HEK293T (cell line): ENCODE measurements around the gene MYL3.

Experiments used
- CTCF ChIA-PET: fragments of 350-600 bp; formaldehyde crosslinking; extraction: SDS; loops from one replicate; lab custom pipeline; 2021; ENCODE audit warnings: antibody characterized with exemption, inconsistent platforms; lab: Yijun Ruan, JAX
- POLR2A ChIA-PET: fragments of 350-600 bp; formaldehyde crosslinking; extraction: SDS; loops from one replicate; lab custom pipeline; 2020; ENCODE audit warnings: antibody characterized with exemption, inconsistent platforms; lab: Yijun Ruan, JAX
- DNase-seq: peaks from one replicate; pipeline ENCODE4 v3.0.0; 2012; ENCODE audit warnings: mixed read lengths; ENCODE audit errors: extremely low spot score
- ARNT ChIP-seq: fragments of 450-650 bp; IDR thresholded peaks from 2 replicates; pipeline ENCODE4 v1.6.1; 2017; ENCODE audit warnings: mild to moderate bottlenecking
- BHLHE40 ChIP-seq: fragments of 450-650 bp; IDR thresholded peaks from 2 replicates; pipeline ENCODE4 v1.6.1; 2016; ENCODE audit warnings: mild to moderate bottlenecking, moderate library complexity, borderline replicate concordance
- CTBP1 ChIP-seq: fragments of 450-650 bp; IDR thresholded peaks from 2 replicates; pipeline ENCODE4 v1.6.1; 2016; ENCODE audit warnings: borderline replicate concordance
- ELF4 ChIP-seq: fragments of 450-650 bp; IDR thresholded peaks from 2 replicates; pipeline ENCODE4 v1.6.1; 2017; ENCODE audit warnings: antibody characterized with exemption
- FOXA1 ChIP-seq: fragments of 450-650 bp; IDR thresholded peaks from 2 replicates; pipeline ENCODE4 v1.6.1; 2016; ENCODE audit warnings: mild to moderate bottlenecking
- FOXK2 ChIP-seq: fragments of 450-650 bp; IDR thresholded peaks from 2 replicates; pipeline ENCODE4 v1.6.1; 2016; ENCODE audit warnings: mild to moderate bottlenecking
- FOXM1 ChIP-seq: fragments of 450-650 bp; IDR thresholded peaks from 2 replicates; pipeline ENCODE4 v1.6.1; 2017; ENCODE audit warnings: mild to moderate bottlenecking, borderline replicate concordance
- HDGF ChIP-seq: fragments of 450-650 bp; IDR thresholded peaks from 2 replicates; pipeline ENCODE4 v1.6.1; 2017; ENCODE audit warnings: antibody characterized with exemption, borderline replicate concordance
- L3MBTL2 ChIP-seq: fragments of 450-650 bp; conservative IDR thresholded peaks from 2 replicates; pipeline ENCODE4 v1.6.1; 2016; ENCODE audit warnings: mild to moderate bottlenecking
- LEF1 ChIP-seq: fragments of 450-650 bp; IDR thresholded peaks from 2 replicates; pipeline ENCODE4 v1.6.1; 2017; ENCODE audit warnings: mild to moderate bottlenecking, borderline replicate concordance
- NFRKB ChIP-seq: fragments of 450-650 bp; IDR thresholded peaks from 2 replicates; pipeline ENCODE4 v1.6.1; 2016; ENCODE audit warnings: mild to moderate bottlenecking, moderate library complexity
- PKNOX1 ChIP-seq: fragments of 450-650 bp; IDR thresholded peaks from 2 replicates; pipeline ENCODE4 v1.6.1; 2016
- SP1 ChIP-seq: fragments of 450-650 bp; IDR thresholded peaks from 2 replicates; pipeline ENCODE4 v1.6.1; 2017
- SUZ12 ChIP-seq: fragments of 450-650 bp; IDR thresholded peaks from 2 replicates; pipeline ENCODE4 v1.6.1; 2016; ENCODE audit warnings: mild to moderate bottlenecking
- TARDBP ChIP-seq: fragments of 450-650 bp; IDR thresholded peaks from 2 replicates; pipeline ENCODE4 v1.6.1; 2016
- ZNF384 ChIP-seq: fragments of 450-650 bp; IDR thresholded peaks from 2 replicates; pipeline ENCODE4 v1.6.1; 2016

MYL3 gene

GRCh38 chr3:46860810-46861604 is 2.2 kb downstream of the MYL3 start:
- TF ChIP-seq ARNT (no peak), FOXK2 (no peak), SUZ12 (no peak), ZNF384 (no peak), TARDBP (no peak), HDGF (no peak), CTBP1 (no peak), NFRKB (no peak), FOXA1 (no peak), SP1 (no peak), PKNOX1 (no peak), L3MBTL2 (no peak), LEF1 (no peak), BHLHE40 (no peak), FOXM1 (no peak), ELF4 (no peak)
- CTCF ChIA-PET: no interaction called here
- DNase-seq: no peak
- POLR2A ChIA-PET: no interaction called here

- ChIA-PET POLR2A (interaction anchor here (1.1 kb wide), 1 partner anchor 13 kb away, joined by 3 read pairs; no protein-coding TSS in a partner anchor), CTCF (interaction anchor here (0.7 to 1.2 kb wide), 2 partner anchors 13 to 41 kb away, joined by 3 to 4 read pairs; no protein-coding TSS in a partner anchor)
- no peak for TF ChIP-seq TARDBP
- no peak for TF ChIP-seq ZNF384
- TF ChIP-seq NFRKB: no peak
- no peak for TF ChIP-seq CTBP1
- no peak for TF ChIP-seq ELF4
- TF ChIP-seq SUZ12: no peak
- TF ChIP-seq SP1: no peak
- no peak for TF ChIP-seq ARNT
- no peak for TF ChIP-seq LEF1
- no peak for TF ChIP-seq BHLHE40
- no peak for TF ChIP-seq HDGF
- no peak for TF ChIP-seq PKNOX1
- no peak for DNase-seq
These were observed 3.0 kb downstream of the MYL3 start for GRCh38 chr3:46860017-46860809.

GRCh38 chr3:46859001-46859710 is 4.1 kb downstream of the MYL3 start:
- no peak for DNase-seq
- TF ChIP-seq PKNOX1 (no peak), ELF4 (no peak), FOXK2 (no peak), HDGF (no peak), BHLHE40 (no peak), NFRKB (no peak), L3MBTL2 (no peak), FOXM1 (no peak)
- POLR2A ChIA-PET: interaction anchor here (1.1 kb wide), 1 partner anchor 12 kb away, joined by 3 read pairs; no protein-coding TSS in a partner anchor
- CTCF ChIA-PET: interaction anchor here (0.7 to 1.2 kb wide), 2 partner anchors 12 to 42 kb away, joined by 3 to 4 read pairs; no protein-coding TSS in a partner anchor

- no peak for TF ChIP-seq ELF4
- DNase-seq: no peak
- ChIA-PET CTCF (no interaction called here), POLR2A (no interaction called here)
These were observed 4.8 kb downstream of the MYL3 start for GRCh38 chr3:46858456-46858855.

GRCh38 chr3:46857485-46858341 is 5.5 kb downstream of the MYL3 start:
- no peak for TF ChIP-seq ELF4
- no peak for TF ChIP-seq L3MBTL2
- TF ChIP-seq SUZ12: no peak
- TF ChIP-seq BHLHE40: no peak
- no peak for TF ChIP-seq ARNT
- no peak for TF ChIP-seq FOXA1
- no peak for DNase-seq
- CTCF ChIA-PET: no interaction called here
- POLR2A ChIA-PET: no interaction called here
